GM13976 (cell line): ENCODE measurements around the gene LMTK3.
A peak's percentile ranks its signal among the peaks of the same experiment; 100 is the strongest.
"Not testable (repeated sequence)": the region's sequence is repeated elsewhere in the genome, so short reads cannot be mapped to it uniquely, and the experiment has no call there.

Experiments used
- DNase-seq: peaks from one replicate; pipeline ENCODE4 v3.0.0; 2012; ENCODE audit warnings: low spot score
- CTCF ChIP-seq: IDR thresholded peaks from 2 replicates; pipeline ENCODE4 v1.5.1; 2012; ENCODE audit warnings: borderline replicate concordance, mild to moderate bottlenecking; ENCODE audit not compliant: insufficient read depth; ENCODE audit errors: extremely low read depth, missing control alignments, control extremely low read depth
- in situ Hi-C: fragments of 300-500 bp; cut with MboI; formaldehyde crosslinking; loops from one replicate; pipeline ENCODE4 v1.12.0; 2022; ENCODE audit warnings: low sequenced_read_pairs, mixed read lengths, inconsistent platforms; ENCODE audit not compliant: unreplicated experiment

Gene LMTK3

DNA sequence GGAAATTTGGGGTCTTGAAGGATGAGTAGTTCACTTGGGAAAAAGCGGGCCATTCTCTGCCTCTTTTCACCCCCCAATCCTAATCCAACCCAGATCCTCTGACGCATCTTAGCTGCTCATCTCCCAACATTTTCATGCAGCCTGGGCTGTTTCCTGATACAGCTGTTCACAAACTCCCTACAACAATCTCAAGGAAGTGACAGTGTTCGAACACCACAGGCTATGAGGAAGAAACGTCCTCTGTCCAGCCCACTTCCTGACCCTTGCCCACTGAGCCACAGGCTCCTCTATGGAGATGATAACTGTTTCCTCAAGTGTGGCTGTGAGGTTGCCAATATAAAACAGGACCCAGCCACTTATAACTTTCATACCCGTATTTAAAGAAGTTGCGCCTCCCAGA is 16.2 kb downstream of the LMTK3 start:
- no peak for DNase-seq
- in situ Hi-C loops, result no loop called here
- TF ChIP-seq CTCF, result no peak

- in situ Hi-C loops, result no loop called here
- no peak for TF ChIP-seq CTCF
- DNase-seq, result no peak
Observed at GRCh38 chr19:48493718-48494401, 17.8 kb downstream of the LMTK3 start.

- peak; percentile 98 for DNase-seq
- in situ Hi-C loops, result no loop called here
- no peak for TF ChIP-seq CTCF
Observed at GRCh38 chr19:48492925-48493717, 18.5 kb downstream of the LMTK3 start.

- no peak for DNase-seq
- in situ Hi-C loops, result no loop called here
- TF ChIP-seq CTCF, result no peak
Observed at GRCh38 chr19:48491793-48492123, 19.9 kb downstream of the LMTK3 start.

GRCh38 chr19:48490981-48491792 is 20.4 kb downstream of the LMTK3 start:
- DNase-seq, result peak; percentile 96
- no peak for TF ChIP-seq CTCF
- in situ Hi-C loops, result no loop called here

GRCh38 chr19:48489608-48490216 is 21.9 kb downstream of the LMTK3 start:
- TF ChIP-seq CTCF, result peak; percentile 90
- in situ Hi-C loops, result no loop called here
- DNase-seq, result peak; percentile 88

DNA sequence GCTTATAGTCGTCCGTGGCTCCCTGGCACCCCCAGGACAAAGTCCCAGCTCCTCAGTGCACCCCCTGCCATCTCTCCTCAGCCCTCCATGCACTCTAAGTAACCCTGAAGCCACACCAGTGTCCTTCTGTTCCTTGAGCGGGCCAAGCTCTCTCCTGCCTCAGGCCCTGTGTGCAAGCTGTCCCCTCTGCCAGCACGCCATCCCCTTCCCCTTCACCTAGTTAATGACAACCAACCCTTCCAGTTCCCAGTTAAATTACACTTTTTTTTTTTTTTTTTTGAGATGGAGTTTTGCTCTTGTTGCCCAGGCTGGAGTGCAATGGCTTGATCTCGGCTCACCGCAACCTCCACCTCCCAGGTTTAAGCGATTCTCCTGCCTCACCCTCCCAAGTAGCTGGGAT is 23.2 kb downstream of the LMTK3 start:
- in situ Hi-C loops, result not testable (repeated sequence)

More for the DNA sequence above, 23.2 kb downstream of the LMTK3 start:
- DNase-seq, result not testable (repeated sequence)
